Neural cell (in vitro differentiated cells): ENCODE measurements around the gene OR14I1. TPM values are rescaled to one million over a fixed set of nuclear protein-coding genes. Genes with fewer than 3 reads are reported as not detected.

Experiments
- H2AFZ ChIP-seq: fragments of 200-600, 300-800 bp; sonication (generic), shearing (Covaris generic); 2 replicates; pipeline ENCODE4 v1.6.0; 2014; ENCODE audit warnings: low read depth, mild to moderate bottlenecking, antibody characterized with exemption, low read length, moderate library complexity
- H3F3A ChIP-seq: fragments of 200-600 bp; shearing (Covaris generic); 2 replicates; pipeline ENCODE4 v1.6.1; 2016; ENCODE audit warnings: mild to moderate bottlenecking, moderate library complexity, mixed read lengths, antibody characterized with exemption, low read length; ENCODE audit not compliant: insufficient read depth, poor library complexity, severe bottlenecking
- H3K27ac ChIP-seq: fragments of 200-600, 300-800 bp; sonication (generic), shearing (Covaris generic); 2 replicates; pipeline ENCODE4 v1.5.1; 2014; ENCODE audit warnings: mild to moderate bottlenecking, low read length, moderate library complexity
- H3K27me3 ChIP-seq: fragments of 300-800, 200-600 bp; sonication (generic), shearing (Covaris generic); 2 replicates; pipeline ENCODE4 v1.6.0; 2014; ENCODE audit warnings: mild to moderate bottlenecking, low read depth, low read length, moderate library complexity; ENCODE audit not compliant: insufficient read depth
- H3K36me3 ChIP-seq: fragments of 300-800, 200-600 bp; sonication (generic), shearing (Covaris generic); 2 replicates; pipeline ENCODE4 v1.5.1; 2014; ENCODE audit warnings: mild to moderate bottlenecking, antibody characterized with exemption, low read length, moderate library complexity; ENCODE audit not compliant: insufficient read depth
- H3K4me2 ChIP-seq: fragments of 300-800, 200-600 bp; sonication (generic), shearing (Covaris generic); 2 replicates; pipeline ENCODE4 v1.6.0; 2014; ENCODE audit warnings: mild to moderate bottlenecking, low read length
- H3K4me3 ChIP-seq: fragments of 300-800, 200-600 bp; sonication (generic), shearing (Covaris generic); 2 replicates; pipeline ENCODE4 v1.5.1; 2014; ENCODE audit warnings: mild to moderate bottlenecking, low read length, moderate library complexity
- H3K79me2 ChIP-seq: fragments of 200-600 bp; shearing (Covaris generic); replicated peaks from 2 replicates; pipeline ENCODE4 v1.6.0; 2014; ENCODE audit warnings: mild to moderate bottlenecking, low read length, moderate library complexity; ENCODE audit not compliant: insufficient read depth
- H3K9ac ChIP-seq: fragments of 300-800, 200-600 bp; sonication (generic), shearing (Covaris generic); 2 replicates; pipeline ENCODE4 v1.6.1; 2016; ENCODE audit warnings: mild to moderate bottlenecking, low read length, mixed read lengths
- H3K9me2 ChIP-seq: fragments of 200-600 bp; shearing (Covaris generic); 2 replicates; pipeline ENCODE4 v1.6.1; 2016; ENCODE audit warnings: mild to moderate bottlenecking, low read length, mixed read lengths; ENCODE audit not compliant: insufficient read depth
- H3K9me3 ChIP-seq: fragments of 200-600, 300-800 bp; sonication (generic), shearing (Covaris generic); 2 replicates; pipeline ENCODE4 v1.6.1; 2016; ENCODE audit warnings: mild to moderate bottlenecking, mixed run types, low read length, moderate library complexity, mixed read lengths
- H4K20me1 ChIP-seq: fragments of 200-600 bp; shearing (Covaris generic); 2 replicates; pipeline ENCODE4 v1.6.1; 2016; ENCODE audit warnings: mild to moderate bottlenecking, mixed run types; ENCODE audit not compliant: insufficient read depth
- CTCF ChIP-seq: fragments of 450-650 bp; IDR thresholded peaks from 2 replicates; pipeline ENCODE4 v1.5.1; 2014; ENCODE audit warnings: antibody characterized with exemption, mild to moderate bottlenecking, moderate library complexity; ENCODE audit not compliant: poor library complexity, severe bottlenecking
- EP300 ChIP-seq: fragments of 450-650 bp; conservative IDR thresholded peaks from 2 replicates; pipeline ENCODE4 v1.6.1; 2014; ENCODE audit warnings: antibody characterized with exemption, mild to moderate bottlenecking, moderate library complexity; ENCODE audit not compliant: poor library complexity, severe bottlenecking
- EZH2 ChIP-seq: fragments of 200-600, 300-800 bp; shearing (Covaris generic), sonication (generic); IDR thresholded peaks from 2 replicates; pipeline ENCODE4 v1.6.1; 2014; ENCODE audit warnings: antibody characterized with exemption, low read length, borderline replicate concordance, mild to moderate bottlenecking; ENCODE audit not compliant: insufficient read depth, poor library complexity, severe bottlenecking
- MXI1 ChIP-seq: fragments of 450-650 bp; conservative IDR thresholded peaks from 2 replicates; pipeline ENCODE4 v1.6.1; 2014; ENCODE audit warnings: antibody characterized with exemption, mild to moderate bottlenecking; ENCODE audit not compliant: poor library complexity, severe bottlenecking
- POLR2AphosphoS5 ChIP-seq: IDR thresholded peaks from 2 replicates; pipeline ENCODE4 v1.6.1; 2012
- RAD21 ChIP-seq: fragments of 450-650 bp; conservative IDR thresholded peaks from 2 replicates; pipeline ENCODE4 v1.6.1; 2014; ENCODE audit warnings: antibody characterized with exemption, mild to moderate bottlenecking, moderate library complexity
- REST ChIP-seq: IDR thresholded peaks from 2 replicates; pipeline ENCODE4 v1.6.1; 2012; ENCODE audit warnings: borderline replicate concordance
- SMC3 ChIP-seq: fragments of 450-650 bp; conservative IDR thresholded peaks from 2 replicates; pipeline ENCODE4 v1.6.1; 2014; ENCODE audit warnings: antibody characterized with exemption, mild to moderate bottlenecking, moderate library complexity; ENCODE audit not compliant: poor library complexity
- TAF1 ChIP-seq: IDR thresholded peaks from 2 replicates; pipeline ENCODE4 v1.6.1; 2012; ENCODE audit warnings: low read depth
- polyA plus RNA-seq: library from polyadenylated mRNA; depleted of rRNA; stranded (reverse); fragments of >200 nt; gene quantifications from 2 replicates; pipeline ENCODE4 v1.2.3, GENCODE V29; 2014

The OR14I1 gene
- polyA plus RNA-seq, 1 donor from 2014 or later = not detected

GRCh38 chr1:248710305-248710900, 7.8 kb upstream of the OR14I1 start:
- Histone ChIP-seq H3K27ac (no peak overlapping the region), H3K27me3 (no peaks in the 10 kb centered on the region), H3F3A (no peaks in the 10 kb centered on the region), H3K79me2 (no peaks in the 10 kb centered on the region), H4K20me1 (no peaks in the 10 kb centered on the region), H3K9me3 (peaks cover 4% of the 10 kb centered on the region), H3K4me2 (no peak overlapping the region), H3K4me3 (no peak overlapping the region), H3K9me2 (no peaks in the 10 kb centered on the region), H3K9ac (no peak overlapping the region), H2AFZ (no peak overlapping the region), H3K36me3 (no peaks in the 10 kb centered on the region)
- TF ChIP-seq EZH2 (no peak), REST (no peak), POLR2AphosphoS5 (no peak), MXI1 (no peak), SMC3 (no peak), TAF1 (no peak), RAD21 (no peak), CTCF (no peak)

- no peaks in the 10 kb centered on the region for H3K27me3 ChIP-seq
- no peaks in the 10 kb centered on the region for H3K36me3 ChIP-seq
- no peak overlapping the region for H3K4me3 ChIP-seq
- no peak overlapping the region for H2AFZ ChIP-seq
- no peaks in the 10 kb centered on the region for H4K20me1 ChIP-seq
- H3K9ac ChIP-seq = no peak overlapping the region
- no peaks in the 10 kb centered on the region for H3K9me2 ChIP-seq
- no peak overlapping the region for H3K4me2 ChIP-seq
- no peaks in the 10 kb centered on the region for H3K79me2 ChIP-seq
- no peak overlapping the region for H3K27ac ChIP-seq
- no peak for TF ChIP-seq RAD21
- no peak for TF ChIP-seq TAF1
- TF ChIP-seq EP300 = no peak
- TF ChIP-seq CTCF = no peak
- no peak for TF ChIP-seq POLR2AphosphoS5
- no peak for TF ChIP-seq EZH2
- TF ChIP-seq MXI1 = no peak
- no peak for TF ChIP-seq REST
- no peak for TF ChIP-seq SMC3
- H3K9me3 ChIP-seq = peaks cover 4% of the 10 kb centered on the region
- H3F3A ChIP-seq = no peaks in the 10 kb centered on the region
These were observed 2.0 kb upstream of the OR14I1 start for GRCh38 chr1:248704606-248705005.
